C4-2B (cell line): ENCODE results near the gene PCDHGA1.

Experiments used
- ZFX ChIP-seq: fragments of 450-650 bp; IDR thresholded peaks from 2 replicates; pipeline ENCODE4 v1.6.1; 2017
- TF ChIP-seq, protein P1 (sequence below): fragments of 450-650 bp; conservative IDR thresholded peaks from 2 replicates; pipeline ENCODE4 v1.5.1; 2017; ENCODE audit warnings: mild to moderate bottlenecking

DNA sequence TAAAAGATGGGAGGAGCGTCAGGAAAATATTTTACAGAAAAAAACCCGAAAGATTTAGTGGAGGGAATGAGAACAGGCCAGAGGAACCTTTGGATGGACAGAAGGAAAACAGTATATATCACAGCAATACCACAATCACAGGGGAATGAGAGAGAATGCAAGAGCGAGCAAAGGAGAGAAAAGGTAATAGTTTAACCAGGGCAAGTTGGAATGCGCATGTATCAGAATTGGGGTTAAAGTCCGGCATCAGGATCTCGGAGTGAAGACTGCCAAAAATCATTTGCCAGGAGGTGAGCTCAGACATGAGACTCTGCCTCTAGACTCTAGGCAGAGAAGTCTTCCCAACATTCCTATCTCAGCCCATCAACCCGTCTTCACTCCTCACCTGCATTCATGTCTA is 195.3 kb downstream of the PCDHGA1 start:
- TF ChIP-seq, protein P1, sequence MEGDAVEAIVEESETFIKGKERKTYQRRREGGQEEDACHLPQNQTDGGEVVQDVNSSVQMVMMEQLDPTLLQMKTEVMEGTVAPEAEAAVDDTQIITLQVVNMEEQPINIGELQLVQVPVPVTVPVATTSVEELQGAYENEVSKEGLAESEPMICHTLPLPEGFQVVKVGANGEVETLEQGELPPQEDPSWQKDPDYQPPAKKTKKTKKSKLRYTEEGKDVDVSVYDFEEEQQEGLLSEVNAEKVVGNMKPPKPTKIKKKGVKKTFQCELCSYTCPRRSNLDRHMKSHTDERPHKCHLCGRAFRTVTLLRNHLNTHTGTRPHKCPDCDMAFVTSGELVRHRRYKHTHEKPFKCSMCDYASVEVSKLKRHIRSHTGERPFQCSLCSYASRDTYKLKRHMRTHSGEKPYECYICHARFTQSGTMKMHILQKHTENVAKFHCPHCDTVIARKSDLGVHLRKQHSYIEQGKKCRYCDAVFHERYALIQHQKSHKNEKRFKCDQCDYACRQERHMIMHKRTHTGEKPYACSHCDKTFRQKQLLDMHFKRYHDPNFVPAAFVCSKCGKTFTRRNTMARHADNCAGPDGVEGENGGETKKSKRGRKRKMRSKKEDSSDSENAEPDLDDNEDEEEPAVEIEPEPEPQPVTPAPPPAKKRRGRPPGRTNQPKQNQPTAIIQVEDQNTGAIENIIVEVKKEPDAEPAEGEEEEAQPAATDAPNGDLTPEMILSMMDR = no peak
- TF ChIP-seq ZFX = no peak
